B cell (primary cell): Measurements from ENCODE around the gene SPATA4. TPM values are rescaled to one million over a fixed set of nuclear protein-coding genes. Genes with fewer than 3 reads are reported as not detected.

Experiments used
- ATAC-seq: fragments of 200-7000 bp; cut with Tn5 transposase; one replicate; pipeline ENCODE4 v1.10.0; 2021; ENCODE audit warnings: low read depth, mild to moderate bottlenecking, moderate number of reproducible peaks, moderate library complexity
- CTCF ChIA-PET: fragments of 350-600 bp; sonication (Branson Sonifier 250); formaldehyde crosslinking; loops from one replicate; lab custom pipeline; 2021; ENCODE audit warnings: antibody characterized with exemption, inconsistent platforms; lab: Charles Lee
- POLR2A ChIA-PET: fragments of 350-600 bp; sonication (Branson Sonifier 250); formaldehyde crosslinking; loops from one replicate; lab custom pipeline; 2021; ENCODE audit warnings: antibody characterized with exemption; lab: Charles Lee
- DNase-seq: peaks from one replicate; pipeline ENCODE4 v3.0.0; 2013
- H2AFZ ChIP-seq: 2 replicates; pipeline ENCODE4 v1.6.1; 2012; ENCODE audit warnings: mild to moderate bottlenecking, low read depth, low read length; ENCODE audit not compliant: insufficient read depth, poor library complexity, severe bottlenecking
- H3K27ac ChIP-seq, 2 donors: 1 replicate in 1 of 2; 2 replicates in 1 of 2; pipeline ENCODE4 v1.5.1; 2012 to 2013; ENCODE audit warnings: low read length in 2 of 2, mild to moderate bottlenecking in 2 of 2, moderate library complexity in 1 of 2
- H3K27me3 ChIP-seq, 4 experiments: fragments of 200-600 bp in 1 of 4; sonication (generic) in 1 of 4; replicated peaks in 1 of 4; 1 replicate in 2 of 4; 2 replicates in 2 of 4; pipeline versions ENCODE4 v1.6.1 to v1.7.0; 2013 to 2016; ENCODE audit warnings: low read length in 3 of 4, mild to moderate bottlenecking in 2 of 4, mixed read lengths in 1 of 4, moderate library complexity in 1 of 4; ENCODE audit not compliant: insufficient read depth in 4 of 4, control insufficient read depth in 3 of 4; ENCODE audit errors: control extremely low read depth in 1 of 4
- H3K36me3 ChIP-seq, 2 experiments: replicated peaks in 1 of 2; 1 replicate in 1 of 2; 2 replicates in 1 of 2; pipeline versions ENCODE4 v1.6.1 to v1.7.1; 2013; ENCODE audit warnings: low read length in 1 of 2; ENCODE audit not compliant: insufficient read depth in 2 of 2, control insufficient read depth in 1 of 2; ENCODE audit errors: control extremely low read depth in 1 of 2, extremely low read depth in 1 of 2
- H3K4me1 ChIP-seq, 2 donors: fragments of 200-600 bp in 1 of 2; sonication (generic) in 1 of 2; 1 replicate in 1 of 2; 2 replicates in 1 of 2; pipeline versions ENCODE4 v1.5.1 to v1.6.1; 2013 to 2017; ENCODE audit warnings: low read length in 2 of 2; ENCODE audit not compliant: control insufficient read depth in 2 of 2, insufficient read depth in 2 of 2
- H3K4me2 ChIP-seq: replicated peaks from 2 replicates; pipeline ENCODE3; 2012; ENCODE audit warnings: mild to moderate bottlenecking, low read depth, low read length; ENCODE audit not compliant: poor library complexity, severe bottlenecking
- H3K4me3 ChIP-seq, 5 experiments: fragments of 200-600 bp in 1 of 5; sonication (generic) in 1 of 5; 1 replicate in 3 of 5; 2 replicates in 2 of 5; pipeline versions ENCODE4 v1.5.1 to v1.7.0; 2011 to 2016; ENCODE audit warnings: low read length in 4 of 5, mild to moderate bottlenecking in 4 of 5, low read depth in 2 of 5, control low read depth in 1 of 5, moderate library complexity in 1 of 5; ENCODE audit not compliant: insufficient read depth in 1 of 5; ENCODE audit errors: control extremely low read depth in 1 of 5, extremely low read depth in 1 of 5
- H3K79me2 ChIP-seq: fragments of 200-600 bp; sonication (generic); one replicate; pipeline ENCODE4 v1.6.0; 2016; ENCODE audit warnings: low read length; ENCODE audit not compliant: control insufficient read depth, insufficient read depth
- H3K9ac ChIP-seq: fragments of 200-600 bp; sonication (generic); 2 replicates; pipeline ENCODE4 v1.6.1; 2017; ENCODE audit warnings: mild to moderate bottlenecking, low read length, moderate library complexity
- H3K9me3 ChIP-seq, 3 donors: one replicate each; pipeline versions ENCODE4 v1.6.1 to v1.7.1; 2013; ENCODE audit warnings: low read length in 2 of 3; ENCODE audit not compliant: control insufficient read depth in 2 of 3, insufficient read depth in 1 of 3; ENCODE audit errors: control extremely low read depth in 1 of 3
- H4K20me1 ChIP-seq: 2 replicates; pipeline ENCODE4 v1.6.0; 2012; ENCODE audit warnings: mild to moderate bottlenecking, low read length; ENCODE audit not compliant: insufficient read depth, control insufficient read depth, poor library complexity, severe bottlenecking
- H3K27ac Mint-ChIP-seq: one replicate; pipeline ENCODE4 v1.8.0; 2021; ENCODE audit warnings: mixed read lengths
- H3K27me3 Mint-ChIP-seq: one replicate; pipeline ENCODE4 v1.8.0; 2021; ENCODE audit warnings: mixed read lengths
- H3K4me1 Mint-ChIP-seq: one replicate; pipeline ENCODE4 v1.8.0; 2021; ENCODE audit warnings: mixed read lengths
- H3K4me3 Mint-ChIP-seq: one replicate; pipeline ENCODE4 v1.8.0; 2021; ENCODE audit warnings: mixed read lengths
- H3K9me3 Mint-ChIP-seq: one replicate; pipeline ENCODE4 v1.8.0; 2022; ENCODE audit warnings: mixed read lengths; ENCODE audit not compliant: insufficient read depth
- EZH2 ChIP-seq: IDR thresholded peaks from 2 replicates; pipeline ENCODE4 v1.6.1; 2012; ENCODE audit warnings: borderline replicate concordance, low read depth, mild to moderate bottlenecking, moderate library complexity, low read length; ENCODE audit not compliant: insufficient read depth, poor library complexity, severe bottlenecking
- WGBS: methylation state at CpG from one replicate; pipeline ENCODE4 v1.1.5; 2013; ENCODE audit warnings: missing lambda C conversion rate; ENCODE audit not compliant: insufficient coverage; 5-methylcytosine and 5-hydroxymethylcytosine counted together
- intact Hi-C: fragments of 100-400 bp; cut with micrococcal nuclease; formaldehyde crosslinking; loops from one replicate; pipeline ENCODE4 v1.10.0; 2022
- polyA plus RNA-seq: library from polyadenylated mRNA; depleted of rRNA; stranded (reverse); fragments of >200 nt; gene quantifications from 2 replicates; pipeline ENCODE4 v1.2.3, GENCODE V29; 2012
- total RNA-seq, 2 donors: library from RNA; stranded (reverse); fragments of 120-200 nt in 1 of 2; gene quantifications; 1 replicate in 1 of 2; 2 replicates in 1 of 2; pipeline versions ENCODE4 v1.2.3 to v1.2.4, GENCODE V29; 2013 to 2022
- TF ChIP-seq, protein P1 (sequence below): fragments of 200-600 bp; IDR thresholded peaks from one replicate; pipeline ENCODE4 v1.8.0; 2022; ENCODE audit warnings: antibody characterized with exemption, mild to moderate bottlenecking

Gene SPATA4
- total and polyA plus RNA-seq, 2 donors (not counting 1 experiment from before 2014, with no cell fraction given) = not detected

DNA sequence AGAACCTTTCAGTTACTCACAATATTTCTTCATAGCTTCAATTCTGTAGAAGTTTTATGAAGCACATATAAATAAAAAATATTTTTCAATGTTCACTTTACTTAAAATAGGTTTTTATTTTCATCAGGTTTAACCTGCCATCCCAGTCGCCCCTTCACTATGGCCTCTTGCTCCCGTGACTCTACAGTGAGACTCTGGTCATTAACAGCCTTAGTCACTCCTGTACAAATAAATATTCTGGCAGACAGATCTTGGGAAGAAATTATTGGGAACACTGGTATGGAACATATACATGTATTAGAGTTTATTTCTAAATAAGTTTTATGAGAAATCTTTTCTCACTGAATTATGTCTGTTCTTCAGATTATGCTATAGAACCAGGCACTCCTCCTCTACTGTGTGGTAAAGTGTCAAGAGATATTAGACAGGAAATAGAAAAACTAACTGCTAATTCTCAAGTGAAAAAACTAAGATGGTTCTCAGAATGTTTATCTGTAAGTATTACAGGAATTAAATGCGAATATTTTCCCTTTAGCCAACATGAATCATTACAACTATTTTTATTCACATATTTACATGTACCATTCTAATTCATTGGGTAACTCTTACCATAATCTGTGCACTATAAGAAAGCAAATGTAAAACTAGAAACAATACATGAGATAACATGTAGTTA, 45.6 kb downstream of the SPATA4 start:
- no peak for TF ChIP-seq EZH2
- no CpG with 5 or more reads among the region's 3 CpGs for WGBS

DNA sequence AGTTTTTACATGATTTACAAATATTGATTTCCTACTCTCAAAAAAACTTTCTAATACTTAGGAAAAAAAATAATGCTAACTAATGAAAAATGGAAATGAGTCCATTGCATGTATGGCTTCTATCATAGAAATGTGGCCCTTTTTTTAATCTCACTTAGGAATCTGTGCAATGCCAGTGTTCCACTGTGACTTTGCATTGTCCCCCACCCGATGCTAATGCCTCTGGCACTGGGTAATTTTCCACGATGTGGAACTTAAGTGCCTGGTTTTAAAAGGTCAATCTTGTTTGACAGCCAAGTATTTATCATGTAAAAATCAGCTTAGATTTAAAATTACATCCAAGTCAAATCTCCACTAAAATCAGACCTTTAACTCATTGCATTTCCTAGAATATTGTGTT, 53.1 kb downstream of the SPATA4 start:
- H2AFZ ChIP-seq = no peak overlapping the region
- no peak overlapping the region for H3K4me2 ChIP-seq
- intact Hi-C loops = no loop called here
- no peak overlapping the region for H3K27ac ChIP-seq
- WGBS = 100% methylated on average over 2 of the region's 2 CpGs
- H3K27me3 ChIP-seq = no peaks in the 10 kb centered on the region
- H3K27me3 Mint-ChIP-seq = no peaks in the 10 kb centered on the region
- no peaks in the 10 kb centered on the region for H3K4me1 ChIP-seq
- H4K20me1 ChIP-seq = no peaks in the 10 kb centered on the region
- no peak overlapping the region for H3K4me3 Mint-ChIP-seq
- no peaks in the 10 kb centered on the region for H3K36me3 ChIP-seq
- no peak for TF ChIP-seq EZH2
- TF ChIP-seq, protein P1, sequence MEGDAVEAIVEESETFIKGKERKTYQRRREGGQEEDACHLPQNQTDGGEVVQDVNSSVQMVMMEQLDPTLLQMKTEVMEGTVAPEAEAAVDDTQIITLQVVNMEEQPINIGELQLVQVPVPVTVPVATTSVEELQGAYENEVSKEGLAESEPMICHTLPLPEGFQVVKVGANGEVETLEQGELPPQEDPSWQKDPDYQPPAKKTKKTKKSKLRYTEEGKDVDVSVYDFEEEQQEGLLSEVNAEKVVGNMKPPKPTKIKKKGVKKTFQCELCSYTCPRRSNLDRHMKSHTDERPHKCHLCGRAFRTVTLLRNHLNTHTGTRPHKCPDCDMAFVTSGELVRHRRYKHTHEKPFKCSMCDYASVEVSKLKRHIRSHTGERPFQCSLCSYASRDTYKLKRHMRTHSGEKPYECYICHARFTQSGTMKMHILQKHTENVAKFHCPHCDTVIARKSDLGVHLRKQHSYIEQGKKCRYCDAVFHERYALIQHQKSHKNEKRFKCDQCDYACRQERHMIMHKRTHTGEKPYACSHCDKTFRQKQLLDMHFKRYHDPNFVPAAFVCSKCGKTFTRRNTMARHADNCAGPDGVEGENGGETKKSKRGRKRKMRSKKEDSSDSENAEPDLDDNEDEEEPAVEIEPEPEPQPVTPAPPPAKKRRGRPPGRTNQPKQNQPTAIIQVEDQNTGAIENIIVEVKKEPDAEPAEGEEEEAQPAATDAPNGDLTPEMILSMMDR = no peak
- ChIA-PET POLR2A (no interaction called here), CTCF (no interaction called here)
- no peaks in the 10 kb centered on the region for H3K9me3 Mint-ChIP-seq
- ATAC-seq (no peak), DNase-seq (no peak)
- no peaks in the 10 kb centered on the region for H3K79me2 ChIP-seq
- no peaks in the 10 kb centered on the region for H3K4me1 Mint-ChIP-seq
- H3K27ac Mint-ChIP-seq = no peak overlapping the region
- H3K9ac ChIP-seq = no peak overlapping the region
- H3K9me3 ChIP-seq = no peaks in the 10 kb centered on the region
- H3K4me3 ChIP-seq = no peak overlapping the region

More for the DNA sequence above, 45.6 kb downstream of the SPATA4 start:
- Histone ChIP-seq H3K9me3 (no peaks in the 10 kb centered on the region), H3K27me3 (no peaks in the 10 kb centered on the region), H3K4me2 (no peak overlapping the region), H3K9ac (no peak overlapping the region), H2AFZ (no peak overlapping the region), H3K4me1 (no peaks in the 10 kb centered on the region), H3K4me3 (no peak overlapping the region), H4K20me1 (no peaks in the 10 kb centered on the region), H3K36me3 (no peaks in the 10 kb centered on the region), H3K79me2 (no peaks in the 10 kb centered on the region), H3K27ac (no peak overlapping the region)
- ChIA-PET POLR2A (no interaction called here), CTCF (interaction anchor here (1.4 to 3.4 kb wide), 3 partner anchors 127 to 898 kb away, joined by 4 to 21 read pairs (median 8); no protein-coding TSS in a partner anchor)
- intact Hi-C loops = loop anchor here (1.0 kb wide), 1 partner anchor 191 kb away; no protein-coding TSS in a partner anchor
- DNase-seq (no peak), ATAC-seq (no peak)
- Mint-ChIP-seq H3K27me3 (no peaks in the 10 kb centered on the region), H3K9me3 (no peaks in the 10 kb centered on the region), H3K4me1 (no peaks in the 10 kb centered on the region), H3K4me3 (no peak overlapping the region), H3K27ac (no peak overlapping the region)
